IPS-18a (cell line): Measurements from ENCODE around the gene CAMP.

Experiments
- H3K27ac ChIP-seq: one replicate; pipeline ENCODE4 v1.5.1; 2013; ENCODE audit warnings: low read length
- H3K27me3 ChIP-seq: one replicate; pipeline ENCODE4 v1.6.1; 2013; ENCODE audit warnings: mild to moderate bottlenecking, low read length; ENCODE audit not compliant: control insufficient read depth, insufficient read depth
- H3K36me3 ChIP-seq: one replicate; pipeline ENCODE4 v1.6.1; 2013; ENCODE audit warnings: low read depth, low read length; ENCODE audit not compliant: control insufficient read depth
- H3K4me1 ChIP-seq: one replicate; pipeline ENCODE4 v1.6.1; 2013; ENCODE audit warnings: low read depth, low read length; ENCODE audit not compliant: control insufficient read depth
- H3K4me3 ChIP-seq: one replicate; pipeline ENCODE4 v1.5.1; 2013; ENCODE audit warnings: low read length
- H3K9ac ChIP-seq: one replicate; pipeline ENCODE4 v1.6.1; 2013; ENCODE audit warnings: mild to moderate bottlenecking, low read length, moderate library complexity
- H3K9me3 ChIP-seq: one replicate; pipeline ENCODE4 v1.6.1; 2013; ENCODE audit warnings: low read depth, low read length; ENCODE audit not compliant: control insufficient read depth

Gene CAMP

GRCh38 chr3:48238531-48239085 is 15.3 kb downstream of the CAMP start:
- Histone ChIP-seq H3K9me3 (peaks cover 2% of the 10 kb centered on the region), H3K4me1 (peaks cover 19% of the 10 kb centered on the region), H3K27ac (no peak overlapping the region), H3K36me3 (peaks cover 4% of the 10 kb centered on the region), H3K27me3 (no peaks in the 10 kb centered on the region), H3K4me3 (no peak overlapping the region), H3K9ac (no peak overlapping the region)

- Histone ChIP-seq H3K27me3 (no peaks in the 10 kb centered on the region), H3K9me3 (no peaks in the 10 kb centered on the region), H3K9ac (peak overlapping the region; percentile 97), H3K4me3 (peak overlapping the region; percentile 89), H3K36me3 (peaks cover 7% of the 10 kb centered on the region), H3K4me1 (peaks cover 24% of the 10 kb centered on the region), H3K27ac (peak overlapping the region; percentile 97)
Measured at GRCh38 chr3:48240000-48240963, 17.0 kb downstream of the CAMP start.

- Histone ChIP-seq H3K9ac (peak overlapping the region; percentile 97), H3K4me3 (peak overlapping the region; percentile 89), H3K9me3 (no peaks in the 10 kb centered on the region), H3K36me3 (peaks cover 7% of the 10 kb centered on the region), H3K27me3 (no peaks in the 10 kb centered on the region), H3K27ac (no peak overlapping the region), H3K4me1 (peaks cover 24% of the 10 kb centered on the region)
Measured at GRCh38 chr3:48241796-48242455, 18.6 kb downstream of the CAMP start.

- Histone ChIP-seq H3K9me3 (no peaks in the 10 kb centered on the region), H3K4me3 (peak overlapping the region; percentile 14), H3K27ac (no peak overlapping the region), H3K4me1 (peaks cover 24% of the 10 kb centered on the region), H3K36me3 (peaks cover 26% of the 10 kb centered on the region), H3K27me3 (no peaks in the 10 kb centered on the region), H3K9ac (no peak overlapping the region)
Measured at GRCh38 chr3:48243886-48244285, 20.6 kb downstream of the CAMP start.

- H3K9me3 ChIP-seq, result no peaks in the 10 kb centered on the region
- H3K4me1 ChIP-seq, result peaks cover 22% of the 10 kb centered on the region
- H3K9ac ChIP-seq, result no peak overlapping the region
- H3K27me3 ChIP-seq, result no peaks in the 10 kb centered on the region
- H3K36me3 ChIP-seq, result peaks cover 32% of the 10 kb centered on the region
- H3K4me3 ChIP-seq, result no peak overlapping the region
- no peak overlapping the region for H3K27ac ChIP-seq
Measured at GRCh38 chr3:48244461-48244860, 21.2 kb downstream of the CAMP start.

- Histone ChIP-seq H3K27me3 (no peaks in the 10 kb centered on the region), H3K4me3 (no peak overlapping the region), H3K9me3 (no peaks in the 10 kb centered on the region), H3K27ac (no peak overlapping the region), H3K9ac (no peak overlapping the region), H3K4me1 (peaks cover 15% of the 10 kb centered on the region), H3K36me3 (peaks cover 36% of the 10 kb centered on the region)
Measured at GRCh38 chr3:48245136-48245535, 21.8 kb downstream of the CAMP start.

GRCh38 chr3:48247401-48247811 is 24.1 kb downstream of the CAMP start:
- no peaks in the 10 kb centered on the region for H3K9me3 ChIP-seq
- H3K27me3 ChIP-seq, result no peaks in the 10 kb centered on the region
- no peak overlapping the region for H3K9ac ChIP-seq
- H3K36me3 ChIP-seq, result peaks cover 50% of the 10 kb centered on the region
- H3K4me3 ChIP-seq, result no peak overlapping the region
- no peak overlapping the region for H3K27ac ChIP-seq
- H3K4me1 ChIP-seq, result peaks cover 9% of the 10 kb centered on the region

GRCh38 chr3:48248095-48248850 is 25.0 kb downstream of the CAMP start:
- no peaks in the 10 kb centered on the region for H3K9me3 ChIP-seq
- H3K27ac ChIP-seq, result no peak overlapping the region
- H3K9ac ChIP-seq, result no peak overlapping the region
- H3K4me1 ChIP-seq, result peaks cover 9% of the 10 kb centered on the region
- H3K27me3 ChIP-seq, result no peaks in the 10 kb centered on the region
- H3K36me3 ChIP-seq, result peaks cover 52% of the 10 kb centered on the region
- no peak overlapping the region for H3K4me3 ChIP-seq

- peaks cover 67% of the 10 kb centered on the region for H3K36me3 ChIP-seq
Measured at GRCh38 chr3:48256557-48256956, 33.3 kb downstream of the CAMP start.

GRCh38 chr3:48258530-48258929 is 35.2 kb downstream of the CAMP start:
- Histone ChIP-seq H3K36me3 (peaks cover 75% of the 10 kb centered on the region), H3K27ac (no peak overlapping the region), H3K9me3 (no peaks in the 10 kb centered on the region), H3K9ac (no peak overlapping the region), H3K4me3 (no peak overlapping the region), H3K4me1 (no peaks in the 10 kb centered on the region), H3K27me3 (no peaks in the 10 kb centered on the region)

More at GRCh38 chr3:48256557-48256956, 33.3 kb downstream of the CAMP start:
- H3K27me3 ChIP-seq, result no peaks in the 10 kb centered on the region
- no peak overlapping the region for H3K9ac ChIP-seq
- no peaks in the 10 kb centered on the region for H3K4me1 ChIP-seq
- H3K9me3 ChIP-seq, result no peaks in the 10 kb centered on the region
- no peak overlapping the region for H3K4me3 ChIP-seq
- no peak overlapping the region for H3K27ac ChIP-seq

- Histone ChIP-seq H3K4me1 (no peaks in the 10 kb centered on the region), H3K9ac (no peak overlapping the region), H3K9me3 (no peaks in the 10 kb centered on the region), H3K4me3 (no peak overlapping the region), H3K27ac (no peak overlapping the region), H3K36me3 (peaks cover 67% of the 10 kb centered on the region), H3K27me3 (no peaks in the 10 kb centered on the region)
Measured at GRCh38 chr3:48267782-48268181, 44.5 kb downstream of the CAMP start.
